Measurements from ENCODE around the gene UTP4. TPM values are rescaled to one million over a fixed set of nuclear protein-coding genes. Genes with fewer than 3 reads are reported as not detected.

Gene UTP4
- total RNA-seq, 1 experiment from 2014 or later, result 26.9 TPM

- Histone ChIP-seq H3K9me3 (ENCODE audit: low read length) (no peaks in the 10 kb centered on the region), H2AFZ (ENCODE audit: low read length) (no peak overlapping the region), H3K4me2 (ENCODE audit: low read length) (peak overlapping the region; percentile 73), H3K79me2 (ENCODE audit: low read length) (peaks cover 58% of the 10 kb centered on the region), H3K4me3 (ENCODE audit: low read length) (peak overlapping the region; percentile 41; the same call in 1 of the 2 replicates), H3K9me2 (replicated peaks; ENCODE audit: low read length) (no peaks in the 10 kb centered on the region), H3F3A (ENCODE audit: low read length, unreplicated experiment) (no peaks in the 10 kb centered on the region), H3K9ac (ENCODE audit: low read length) (no peak overlapping the region), H3K27ac (ENCODE audit: low read length) (peak overlapping the region; percentile 76), H3K36me3 (ENCODE audit: low read depth, low read length) (no peaks in the 10 kb centered on the region), H4K20me1 (ENCODE audit: low read length) (0 out of 2 replicates have a peak, but pooled peaks cover 3% of the 10 kb centered on the region), H3K27me3 (ENCODE audit: low read length) (no peaks in the 10 kb centered on the region), H3K4me1 (ENCODE audit: insufficient read depth, low read length) (peaks cover 49% of the 10 kb centered on the region)
- ChIA-PET POLR2A (ENCODE audit: unreplicated experiment) (interaction anchor here (0.6 kb wide), 1 partner anchor 14 kb away, joined by 4 read pairs; no protein-coding TSS in a partner anchor), CTCF (interaction anchor here (1.0 kb wide), 1 partner anchor 67 kb away, joined by 6 read pairs; no protein-coding TSS in a partner anchor)
- intact Hi-C loops (cut with micrococcal nuclease), result loop anchor here (5.0 kb wide), 1 partner anchor 50 kb away; no protein-coding TSS in a partner anchor
- ATAC-seq (peak; percentile 80), DNase-seq (peak; percentile 73)
- TF ChIP-seq CTCF (conservative IDR thresholded peaks at IDR 0.05; ENCODE audit: low read depth, low read length) (no peak), EZH2phosphoT487 (IDR thresholded peaks at IDR 0.05; ENCODE audit: borderline replicate concordance, low read length) (no peak), EZH2 (IDR thresholded peaks at IDR 0.05; ENCODE audit: low read length, unreplicated experiment) (no peak)
- BruUV-seq (replicated peaks), result no TSS peak
Measured at GRCh38 chr16:69217433-69217832, 85.0 kb downstream of the UTP4 start.

Other genes starting within 250 kb of the UTP4 start
- gene HAS3, start 27.0 kb upstream of the UTP4 start, total RNA-seq (2014; rRNA removed), result 92.5 and 153 TPM in 2 replicates
- gene CHTF8, start 61 bp upstream of the UTP4 start, total RNA-seq (2014; rRNA removed), result 45.9 and 54.7 TPM in 2 replicates
- 40.4 and 62.6 TPM in 2 replicates for gene SNTB2, start 54.5 kb downstream of the UTP4 start, total RNA-seq (2014; rRNA removed)
- 27.3 and 28.1 TPM in 2 replicates for gene VPS4A, start 178.7 kb downstream of the UTP4 start, total RNA-seq (2014; rRNA removed)
- 30.6 and 45.0 TPM in 2 replicates for gene PDF, start 197.9 kb downstream of the UTP4 start, total RNA-seq (2014; rRNA removed)
- 27.2 and 29.5 TPM in 2 replicates for gene COG8, start 206.9 kb downstream of the UTP4 start, total RNA-seq (2014; rRNA removed)
- gene NIP7, start 207.1 kb downstream of the UTP4 start, total RNA-seq (2014; rRNA removed), result 25.4 and 28.3 TPM in 2 replicates
- gene TMED6, start 219.1 kb downstream of the UTP4 start, total RNA-seq (2014; rRNA removed), result not detected in 2 replicates

Measured in PC-3 (cell line).